ENCODE results near the gene HSD17B1.
"Not testable (repeated sequence)": the region's sequence is repeated elsewhere in the genome, so short reads cannot be mapped to it uniquely, and the experiment has no call there.

The HSD17B1 gene

GRCh38 chr17:42525221-42525620, 27.5 kb upstream of the HSD17B1 start:
- no peak for DNase-seq

- DNase-seq = no peak
Observed at GRCh38 chr17:42526031-42526444, 26.7 kb upstream of the HSD17B1 start.

- DNase-seq = no peak
Observed at GRCh38 chr17:42527932-42528331, 24.8 kb upstream of the HSD17B1 start.

GRCh38 chr17:42529061-42529460, 23.7 kb upstream of the HSD17B1 start:
- peak in 3 of 4 experiments; percentile 31 to 56 (median 34) for DNase-seq

GRCh38 chr17:42530952-42531454, 21.7 kb upstream of the HSD17B1 start:
- no peak for DNase-seq

GRCh38 chr17:42531455-42532354, 21.0 kb upstream of the HSD17B1 start:
- peak; percentile 71 to 91 (median 80) for DNase-seq

GRCh38 chr17:42535155-42536047, 17.3 kb upstream of the HSD17B1 start:
- no peak for DNase-seq

GRCh38 chr17:42536048-42536371, 16.7 kb upstream of the HSD17B1 start, which contains the start of gene NAGLU:
Gene NAGLU (plus strand): TSS chr17:42536241. CDS start chr17:42536273, 32 bp downstream.
- DNase-seq = peak; percentile 97 to 99 (median 98)

- peak; percentile 84 to 94 (median 90) for DNase-seq
Observed at GRCh38 chr17:42536372-42537155, 16.2 kb upstream of the HSD17B1 start.

- DNase-seq = no peak
Observed at GRCh38 chr17:42537156-42537805, 15.4 kb upstream of the HSD17B1 start.

- no peak for DNase-seq
Observed at GRCh38 chr17:42537826-42538451, 14.8 kb upstream of the HSD17B1 start.

GRCh38 chr17:42538482-42538881, 14.2 kb upstream of the HSD17B1 start:
- DNase-seq = no peak

- DNase-seq = not testable (repeated sequence)
Observed at GRCh38 chr17:42540558-42540957, 12.2 kb upstream of the HSD17B1 start.

GRCh38 chr17:42541041-42541833, 11.5 kb upstream of the HSD17B1 start:
- DNase-seq = no peak

GRCh38 chr17:42543190-42544079, 9.3 kb upstream of the HSD17B1 start:
- DNase-seq = no peak

GRCh38 chr17:42544874-42545283, 7.8 kb upstream of the HSD17B1 start:
- DNase-seq = no peak

GRCh38 chr17:42545755-42546505, 6.8 kb upstream of the HSD17B1 start:
- not testable (repeated sequence) for DNase-seq

- no peak for DNase-seq
Observed at GRCh38 chr17:42547001-42547461, 5.7 kb upstream of the HSD17B1 start.
